ENCODE results near the gene PPP1R13B.
"Not testable (repeated sequence)": the region's sequence is repeated elsewhere in the genome, so short reads cannot be mapped to it uniquely, and the experiment has no call there.

PPP1R13B gene

DNA sequence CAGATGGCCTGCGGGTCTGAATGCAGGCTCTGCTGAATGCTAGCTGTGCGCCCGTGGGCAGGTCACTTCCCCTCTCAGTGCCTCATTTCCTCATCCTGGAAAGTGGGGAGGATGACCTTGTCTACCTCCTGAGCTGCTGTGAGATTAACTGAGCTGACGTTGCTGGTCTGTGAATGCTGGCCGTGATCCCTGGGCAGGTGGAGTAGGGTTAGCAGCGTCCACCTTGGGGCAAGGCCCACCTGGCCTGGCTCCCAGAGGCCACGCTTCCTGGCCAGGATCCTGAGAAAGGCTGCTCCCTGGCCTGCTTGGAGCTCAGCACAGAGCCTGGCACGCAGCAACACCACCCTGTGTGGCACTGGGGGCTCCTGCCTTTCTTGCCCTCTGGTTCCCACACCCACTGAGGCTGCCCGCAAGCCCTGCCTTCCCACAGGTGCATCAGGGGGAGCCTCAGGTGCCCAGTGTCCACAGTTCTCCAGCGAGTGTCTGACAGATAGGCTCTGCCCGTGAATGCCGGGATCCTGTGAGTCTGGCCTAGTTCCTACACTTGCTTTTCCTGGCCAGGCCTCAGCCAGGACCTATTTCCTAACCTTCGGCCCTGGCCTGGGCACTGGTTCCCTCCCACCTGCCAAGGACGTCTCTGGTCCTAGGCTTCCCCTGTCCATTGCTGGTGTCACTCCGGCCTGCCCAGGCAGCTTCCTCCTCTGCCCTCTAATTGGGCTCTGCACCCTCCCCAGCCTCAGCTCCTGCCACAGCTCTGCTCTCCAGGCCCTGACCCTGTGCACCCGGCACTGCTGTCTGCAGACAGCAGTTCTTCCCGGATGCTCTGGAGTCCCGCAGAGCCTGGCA is 43.7 kb upstream of the PPP1R13B start:
- DNase-seq (ENCODE audit: low read depth): no peak
- no peak overlapping the region for H3K4me3 ChIP-seq (ENCODE audit: low read depth, low read length)
- TF ChIP-seq, protein P1, sequence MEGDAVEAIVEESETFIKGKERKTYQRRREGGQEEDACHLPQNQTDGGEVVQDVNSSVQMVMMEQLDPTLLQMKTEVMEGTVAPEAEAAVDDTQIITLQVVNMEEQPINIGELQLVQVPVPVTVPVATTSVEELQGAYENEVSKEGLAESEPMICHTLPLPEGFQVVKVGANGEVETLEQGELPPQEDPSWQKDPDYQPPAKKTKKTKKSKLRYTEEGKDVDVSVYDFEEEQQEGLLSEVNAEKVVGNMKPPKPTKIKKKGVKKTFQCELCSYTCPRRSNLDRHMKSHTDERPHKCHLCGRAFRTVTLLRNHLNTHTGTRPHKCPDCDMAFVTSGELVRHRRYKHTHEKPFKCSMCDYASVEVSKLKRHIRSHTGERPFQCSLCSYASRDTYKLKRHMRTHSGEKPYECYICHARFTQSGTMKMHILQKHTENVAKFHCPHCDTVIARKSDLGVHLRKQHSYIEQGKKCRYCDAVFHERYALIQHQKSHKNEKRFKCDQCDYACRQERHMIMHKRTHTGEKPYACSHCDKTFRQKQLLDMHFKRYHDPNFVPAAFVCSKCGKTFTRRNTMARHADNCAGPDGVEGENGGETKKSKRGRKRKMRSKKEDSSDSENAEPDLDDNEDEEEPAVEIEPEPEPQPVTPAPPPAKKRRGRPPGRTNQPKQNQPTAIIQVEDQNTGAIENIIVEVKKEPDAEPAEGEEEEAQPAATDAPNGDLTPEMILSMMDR (IDR thresholded peaks at IDR 0.05; ENCODE audit: low read depth, low read length, missing control alignments): no peak
- in situ Hi-C loops (cut with HindIII; ENCODE audit: low sequenced_read_pairs): no loop called here

DNA sequence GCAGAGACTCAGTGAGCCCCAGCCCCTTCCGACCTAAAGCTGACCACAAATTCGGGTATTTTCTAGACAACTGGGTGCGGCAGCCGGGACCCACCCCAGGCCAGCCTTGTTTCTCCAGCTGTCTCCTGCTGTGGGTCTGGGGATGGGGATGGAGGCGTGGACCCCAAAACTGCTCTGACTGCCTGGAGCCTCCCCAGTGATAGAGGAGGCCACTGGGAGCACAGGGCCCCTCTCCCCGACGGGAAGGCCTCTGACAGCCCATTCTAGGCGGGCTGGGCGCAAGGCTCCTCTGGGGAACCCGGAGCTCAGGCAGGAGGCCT is 42.6 kb upstream of the PPP1R13B start:
- H3K4me3 ChIP-seq (ENCODE audit: low read depth, low read length): no peak overlapping the region
- no peak for DNase-seq (ENCODE audit: low read depth)
- TF ChIP-seq, protein P1 (IDR thresholded peaks at IDR 0.05; ENCODE audit: low read depth, low read length, missing control alignments): no peak
- in situ Hi-C loops (cut with HindIII; ENCODE audit: low sequenced_read_pairs): no loop called here

DNA sequence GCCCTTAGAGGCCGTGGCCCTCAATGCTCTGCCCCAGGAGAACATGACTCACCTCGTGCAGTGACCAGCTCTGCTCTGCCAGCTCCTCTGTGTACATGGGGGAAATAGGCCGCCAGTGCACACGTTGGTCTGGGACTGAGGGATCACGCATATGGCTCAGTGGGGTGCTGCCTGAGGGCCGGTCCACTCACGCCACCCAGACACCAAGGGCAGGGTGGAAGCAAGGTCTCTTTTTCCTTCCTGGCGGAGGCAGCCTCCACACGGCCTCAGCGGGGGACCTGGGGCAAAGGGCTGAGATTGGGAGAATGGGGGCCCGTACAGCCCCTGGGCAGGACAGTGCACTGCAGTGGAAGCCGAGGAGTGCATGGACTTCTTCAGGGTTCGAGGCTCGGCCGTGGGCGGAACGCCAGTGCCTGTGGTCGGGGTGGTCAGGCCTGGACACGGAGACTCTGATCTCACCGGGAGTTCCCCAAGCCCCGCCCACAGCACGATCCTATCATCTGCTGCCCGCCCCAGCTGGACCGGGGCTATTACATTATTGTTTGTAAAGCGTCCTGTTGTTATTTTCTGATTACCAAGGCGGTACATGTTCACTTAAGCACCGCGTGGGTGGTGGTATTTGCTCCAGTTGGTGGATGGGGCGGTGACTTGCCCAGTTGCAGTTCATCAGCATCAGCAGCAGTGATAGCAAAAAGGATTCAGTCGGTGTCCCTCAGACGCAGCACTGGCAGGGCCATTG is 42.1 kb upstream of the PPP1R13B start:
- in situ Hi-C loops (cut with HindIII; ENCODE audit: low sequenced_read_pairs): no loop called here
- no peak overlapping the region for H3K4me3 ChIP-seq (ENCODE audit: low read depth, low read length)
- no peak for DNase-seq (ENCODE audit: low read depth)
- TF ChIP-seq, protein P1 (IDR thresholded peaks at IDR 0.05; ENCODE audit: low read depth, low read length, missing control alignments): no peak

DNA sequence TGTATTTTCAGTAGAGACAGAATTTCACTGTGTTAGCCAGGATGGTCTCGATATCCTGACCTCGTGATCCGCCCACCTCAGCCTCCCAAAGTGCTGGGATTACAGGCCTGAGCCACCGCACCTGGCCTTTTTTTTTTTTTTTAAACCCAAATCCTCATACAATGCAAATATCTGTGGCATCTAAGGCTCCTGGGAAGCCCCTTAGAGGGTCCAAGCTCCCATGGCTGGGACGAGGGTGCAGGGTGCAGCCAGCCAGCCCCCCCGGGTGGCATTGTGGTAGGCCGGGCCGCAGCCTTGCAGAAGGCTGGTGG is 41.6 kb upstream of the PPP1R13B start:
- in situ Hi-C loops (cut with HindIII; ENCODE audit: low sequenced_read_pairs); DNase-seq (ENCODE audit: low read depth); H3K4me3 ChIP-seq (ENCODE audit: low read depth, low read length): not testable (repeated sequence)

DNA sequence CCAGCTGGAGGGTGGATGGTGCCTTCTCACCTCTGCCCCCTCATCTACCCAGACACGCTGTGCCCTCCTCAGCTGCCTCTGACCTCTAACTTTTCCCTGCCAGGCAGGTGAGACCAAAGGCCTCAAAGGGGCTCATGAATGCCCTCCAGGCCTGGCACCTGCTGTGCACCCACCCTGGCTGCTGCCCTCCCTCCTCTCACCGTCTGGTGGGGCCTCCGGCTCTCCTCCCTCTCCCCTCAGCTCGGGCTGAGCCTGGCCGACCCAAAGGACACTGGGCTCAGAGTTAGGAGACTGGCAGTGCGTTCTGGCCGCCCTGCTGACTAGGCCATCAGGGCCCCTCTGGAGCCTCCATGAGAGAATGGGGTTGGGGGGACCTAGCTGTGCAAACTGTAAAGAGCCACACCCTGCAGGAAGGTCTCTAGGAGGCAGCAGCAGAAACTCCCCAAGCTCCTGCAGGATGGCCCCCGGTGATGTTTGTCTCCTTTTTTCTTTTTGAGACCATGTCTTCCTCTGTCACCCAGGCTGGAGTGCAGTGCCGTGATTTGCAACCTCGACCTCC is 40.3 kb upstream of the PPP1R13B start:
- TF ChIP-seq, protein P1 (IDR thresholded peaks at IDR 0.05; ENCODE audit: low read depth, low read length, missing control alignments): no peak
- in situ Hi-C loops (cut with HindIII; ENCODE audit: low sequenced_read_pairs): no loop called here
- no peak for DNase-seq (ENCODE audit: low read depth)
- H3K4me3 ChIP-seq (ENCODE audit: low read depth, low read length): no peak overlapping the region

DNA sequence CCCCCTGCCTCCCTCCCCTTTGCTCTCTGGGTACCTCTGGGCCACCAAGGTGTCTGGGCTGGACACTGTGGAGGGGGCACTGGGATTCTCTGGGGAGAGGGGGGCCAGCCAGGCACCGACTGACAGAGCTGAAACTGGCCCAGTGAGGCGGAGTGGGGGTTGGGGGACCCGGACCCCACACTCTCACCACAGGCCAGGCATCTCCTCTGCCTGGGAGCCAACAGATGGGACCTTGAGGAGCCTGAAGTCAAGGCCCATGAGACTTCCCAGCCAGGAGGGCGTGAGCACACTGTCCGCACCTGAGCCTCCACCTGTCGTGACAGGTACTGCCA is 39.8 kb upstream of the PPP1R13B start:
- in situ Hi-C loops (cut with HindIII; ENCODE audit: low sequenced_read_pairs): no loop called here

More for the DNA sequence above, 39.8 kb upstream of the PPP1R13B start:
- no peak for DNase-seq (ENCODE audit: low read depth)
- TF ChIP-seq, protein P1 (IDR thresholded peaks at IDR 0.05; ENCODE audit: low read depth, low read length, missing control alignments): no peak
- H3K4me3 ChIP-seq (ENCODE audit: low read depth, low read length): no peak overlapping the region
